ENCODE results near the gene SYNJ1.
"Not testable (repeated sequence)": the region's sequence is repeated elsewhere in the genome, so short reads cannot be mapped to it uniquely, and the experiment has no call there.

SYNJ1 gene

DNA sequence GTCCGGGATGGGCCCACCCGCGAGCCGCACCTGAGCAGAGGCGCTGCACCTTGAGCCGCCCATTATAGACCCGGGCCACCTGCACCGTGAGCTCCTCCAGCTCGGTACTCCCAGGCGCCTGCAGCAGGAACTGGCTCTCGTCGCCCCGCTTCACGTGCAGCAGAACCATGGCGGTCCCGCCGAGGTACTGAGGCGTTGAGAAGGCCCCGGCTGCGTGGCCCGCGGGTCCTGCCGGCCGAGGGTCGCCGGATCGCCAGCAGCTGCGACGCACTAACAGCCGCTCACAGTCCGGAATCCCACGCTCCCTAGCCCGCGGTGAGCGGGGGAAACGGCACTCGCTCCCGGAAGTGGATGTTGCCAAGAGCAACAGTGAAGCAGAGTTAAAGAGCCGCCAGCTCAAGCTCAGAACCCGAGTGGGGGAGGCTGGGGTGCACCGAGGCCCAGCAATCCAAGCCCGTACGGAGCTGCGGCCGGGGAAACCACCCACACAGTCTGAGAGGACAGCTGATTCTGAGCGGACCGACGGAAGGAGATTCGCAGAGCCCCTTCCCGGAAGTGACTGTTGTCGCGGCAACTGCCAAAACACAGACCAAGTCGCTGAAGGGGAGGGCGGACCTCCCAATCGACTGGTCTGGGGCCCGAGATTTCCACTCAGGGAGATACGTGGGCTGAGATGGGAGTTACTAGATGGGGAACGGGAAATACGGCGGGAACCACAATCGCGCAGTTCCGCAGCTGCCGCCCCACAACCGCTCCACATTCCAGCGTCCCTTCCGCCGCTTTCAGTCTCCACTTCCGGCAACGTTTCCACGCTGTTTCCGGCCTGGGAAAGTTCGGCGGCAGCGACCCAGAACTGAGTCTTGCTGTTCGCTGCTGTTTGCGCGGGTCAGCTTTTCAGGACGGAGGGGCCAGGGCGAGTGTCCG lies 115.5 kb downstream of the SYNJ1 start, which contains the start of gene CFAP298:
TSS of gene CFAP298 (minus strand) at position 303 of the 924 bp plus-strand sequence. CDS start at position 169, 134 bp downstream.
- DNase-seq = peak; percentile 91

DNA sequence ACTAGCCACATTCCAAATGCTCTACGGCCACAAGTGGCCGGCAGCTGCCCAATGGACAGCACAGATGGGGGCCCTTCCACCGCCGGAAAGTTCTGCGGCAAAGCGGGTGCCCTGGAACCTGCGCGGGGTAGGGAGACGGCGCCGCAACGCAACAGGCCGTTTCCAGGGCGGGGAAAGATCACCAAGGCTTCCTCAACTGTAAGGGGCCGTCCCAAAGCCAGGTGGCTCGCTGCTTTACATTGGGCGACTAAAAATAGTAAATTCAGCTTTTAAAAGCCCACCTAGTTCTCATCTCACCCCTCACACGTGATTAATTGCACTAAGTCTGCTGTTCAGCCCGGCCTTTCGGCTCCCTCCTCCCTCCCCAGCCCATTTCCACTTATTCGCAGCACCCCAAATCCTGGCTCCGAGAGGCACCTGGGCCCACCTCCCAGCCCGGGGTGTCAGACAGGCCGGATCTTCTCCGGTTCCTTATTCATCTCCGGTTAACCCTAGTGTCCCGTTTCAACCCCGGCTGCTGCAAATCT lies 116.3 kb downstream of the SYNJ1 start:
- DNase-seq = no peak

DNA sequence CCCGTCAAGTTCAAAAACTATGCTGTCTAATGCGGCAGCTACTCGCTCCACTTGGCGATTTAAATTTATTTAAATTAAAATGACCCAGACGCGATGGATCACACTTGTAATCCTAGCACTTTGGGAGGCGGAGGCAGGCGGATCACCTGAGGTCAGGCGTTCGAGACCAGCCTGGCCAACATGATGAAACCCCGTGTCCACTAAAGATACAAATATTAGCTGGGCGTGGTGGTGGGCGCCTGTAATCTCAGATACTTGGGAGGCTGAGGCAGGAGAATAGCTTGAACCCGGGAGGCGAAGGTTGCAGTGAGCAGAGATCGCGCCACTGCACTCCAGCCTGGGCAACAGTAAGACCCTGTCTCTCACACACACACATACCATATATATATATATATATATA lies 116.9 kb downstream of the SYNJ1 start:
- not testable (repeated sequence) for DNase-seq

DNA sequence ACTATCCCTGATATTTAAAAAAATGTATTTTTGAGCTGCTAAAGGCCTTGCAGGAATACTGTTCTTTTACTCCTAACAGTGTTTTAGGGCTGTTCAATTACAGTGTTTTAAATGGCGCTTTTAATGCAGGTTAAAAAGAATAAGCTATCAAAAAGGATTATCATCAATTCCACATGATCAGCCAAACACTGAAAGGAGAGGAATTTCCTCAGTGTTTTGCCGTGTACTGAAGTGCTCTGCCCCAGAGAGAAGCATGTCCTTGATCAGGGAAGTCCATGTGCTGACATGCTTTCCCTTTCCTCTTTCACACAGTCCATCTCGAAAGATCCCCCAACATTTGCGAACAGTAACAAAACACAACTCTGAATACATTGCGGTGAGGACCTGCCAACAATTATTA lies 119.0 kb downstream of the SYNJ1 start:
- no peak for DNase-seq

DNA sequence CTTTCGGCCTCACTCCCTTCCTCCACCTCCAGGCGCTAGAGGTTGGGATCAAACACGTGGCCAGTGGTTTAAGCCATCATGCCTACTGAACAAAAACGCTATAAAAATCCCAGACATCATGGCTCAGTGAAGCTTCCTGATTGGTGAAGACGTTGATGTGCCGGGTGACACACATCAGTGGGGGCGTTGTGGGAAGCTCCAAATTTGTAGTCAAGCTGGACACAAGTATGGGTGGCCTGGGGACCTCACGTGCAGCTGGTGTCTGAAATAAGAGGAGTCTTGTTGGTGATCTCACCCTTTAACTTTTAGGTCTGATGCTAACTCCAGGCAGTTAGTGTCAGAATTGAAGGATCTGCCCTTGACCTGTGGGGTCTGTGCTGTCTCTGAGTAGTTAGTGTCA lies 122.3 kb downstream of the SYNJ1 start:
- no peak for DNase-seq

DNA sequence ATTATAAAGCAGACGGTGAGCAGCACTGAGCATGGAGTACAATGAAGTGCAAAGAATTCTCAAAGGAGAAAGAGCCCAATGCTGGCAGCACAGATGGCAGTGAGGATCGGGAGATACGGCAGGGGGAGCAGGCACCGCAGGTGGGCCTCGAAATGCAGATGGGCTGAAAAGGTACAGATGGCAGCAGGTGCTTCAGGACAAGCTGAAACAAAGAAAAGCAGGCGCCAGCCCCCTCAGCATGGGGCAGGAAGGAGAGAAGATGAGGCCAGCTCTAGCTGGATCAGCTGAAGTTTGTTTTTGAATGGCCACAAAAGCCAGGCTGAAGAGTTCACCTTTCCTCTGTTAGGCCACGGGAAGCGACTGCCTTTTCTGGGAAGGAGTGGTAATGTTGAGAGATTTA lies 123.3 kb downstream of the SYNJ1 start:
- no peak for DNase-seq

DNA sequence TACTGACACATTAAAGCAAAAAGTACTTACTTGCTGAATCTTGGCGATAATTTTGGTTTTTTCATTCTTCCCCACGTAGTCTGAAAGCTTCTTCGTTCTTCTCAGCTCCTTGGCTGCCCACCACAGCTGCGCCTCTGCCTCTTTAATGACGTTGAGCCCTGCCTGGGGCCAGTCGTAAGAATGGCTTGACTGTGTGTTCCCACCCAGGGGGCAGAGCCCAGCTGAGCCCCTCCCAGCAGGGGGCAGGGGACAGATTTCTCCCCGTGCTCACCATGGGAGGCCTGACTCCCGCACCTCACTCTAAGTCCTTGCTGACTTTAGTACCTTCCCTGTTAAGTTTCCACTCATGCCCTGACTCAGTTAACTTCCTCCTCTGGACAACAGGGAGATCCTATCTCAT lies 124.7 kb downstream of the SYNJ1 start:
- no peak for DNase-seq

DNA sequence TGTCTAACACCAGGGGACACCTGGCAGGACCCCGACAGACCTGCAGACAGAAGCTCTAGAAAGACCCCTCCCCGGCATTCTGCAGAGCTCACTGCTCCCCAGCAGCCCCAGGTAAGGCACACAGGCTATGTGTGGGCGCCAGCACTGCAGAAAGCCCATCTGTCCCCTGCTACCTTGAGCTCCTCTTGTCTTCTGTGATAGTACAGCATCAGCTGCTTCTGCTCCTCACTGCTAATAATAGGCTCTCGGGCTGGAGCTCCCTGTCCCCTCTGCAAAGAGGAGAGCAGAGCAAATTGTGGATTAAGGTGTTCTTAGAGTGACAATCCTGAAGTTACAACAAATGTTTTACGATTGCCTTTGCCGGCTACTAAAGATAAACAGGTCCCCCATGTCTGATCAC lies 125.7 kb downstream of the SYNJ1 start:
- DNase-seq = no peak

DNA sequence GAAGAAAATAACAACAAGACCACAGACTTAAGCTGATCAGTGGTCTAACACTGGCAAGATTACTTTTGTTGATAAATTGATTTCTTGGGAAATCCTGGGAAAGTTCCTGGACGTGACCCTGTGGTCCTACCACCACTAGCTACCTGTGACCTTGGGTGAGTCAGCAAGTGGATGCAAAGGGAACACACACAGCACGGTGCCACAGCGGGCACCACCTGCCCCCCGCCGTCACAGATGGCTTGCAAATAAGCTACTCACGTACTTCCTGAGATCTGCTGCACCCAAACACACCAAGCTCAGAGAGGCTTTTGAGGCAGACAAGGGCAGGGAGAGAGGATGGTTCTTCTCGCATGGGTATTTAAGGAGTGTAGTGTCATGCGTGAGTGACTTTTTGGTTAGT lies 128.3 kb downstream of the SYNJ1 start:
- no peak for DNase-seq

DNA sequence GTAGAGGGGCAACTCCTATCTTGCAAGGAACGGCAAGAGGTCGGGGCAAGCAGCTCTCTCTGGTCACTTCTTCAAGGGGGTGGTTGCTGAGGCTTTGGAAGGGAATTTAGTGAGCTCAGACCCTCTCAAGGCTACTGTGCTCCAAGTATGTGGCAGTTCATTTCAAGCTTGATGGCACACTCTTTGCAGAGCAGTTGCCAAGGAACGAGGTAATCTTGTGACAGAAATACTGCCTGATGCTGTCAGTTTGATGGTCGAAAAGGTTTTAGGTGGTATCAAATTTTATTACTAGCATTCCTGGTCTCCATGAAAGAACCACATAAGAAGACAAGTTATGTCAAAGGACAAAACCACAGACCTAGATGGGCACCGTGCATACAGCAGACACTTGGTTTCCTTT lies 128.7 kb downstream of the SYNJ1 start:
- DNase-seq = no peak

DNA sequence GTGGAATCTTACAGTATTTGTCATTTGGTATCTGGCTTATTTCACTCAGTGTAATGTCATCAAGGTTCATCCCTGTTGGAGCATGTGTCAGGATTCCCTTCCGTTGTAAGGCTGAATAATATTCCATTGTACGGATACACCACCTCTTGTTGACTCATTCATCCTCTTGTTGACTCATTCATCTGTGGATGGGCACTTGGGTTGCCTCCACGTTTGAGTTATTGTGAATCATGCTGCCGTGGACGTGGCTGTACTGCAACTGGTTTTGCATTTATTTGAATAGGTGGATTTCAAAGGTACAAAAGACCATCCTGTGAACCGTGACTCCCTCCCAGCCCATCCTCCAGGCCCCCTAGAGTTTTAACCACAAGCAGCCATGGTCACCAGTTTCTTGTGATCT lies 130.6 kb downstream of the SYNJ1 start:
- no peak for DNase-seq

DNA sequence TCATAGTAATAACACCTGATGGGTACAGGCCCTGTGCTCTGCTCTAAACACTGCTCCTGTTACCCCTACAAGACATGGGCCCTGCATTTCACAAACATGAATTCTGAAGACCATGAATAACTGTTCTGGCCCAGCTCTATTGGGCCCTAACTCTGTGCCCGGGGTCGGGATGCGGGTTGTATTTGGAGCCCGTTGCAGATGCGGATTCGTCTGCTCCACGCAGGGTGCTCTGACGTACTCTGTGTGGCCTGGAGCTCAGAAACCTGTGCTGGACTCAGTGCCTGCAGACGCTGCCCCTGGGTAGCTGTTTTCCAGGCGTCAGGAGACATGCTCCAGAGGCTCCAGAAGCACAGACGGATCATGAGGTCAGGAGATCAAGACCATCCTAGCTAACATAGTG lies 132.4 kb downstream of the SYNJ1 start:
- DNase-seq = no peak

DNA sequence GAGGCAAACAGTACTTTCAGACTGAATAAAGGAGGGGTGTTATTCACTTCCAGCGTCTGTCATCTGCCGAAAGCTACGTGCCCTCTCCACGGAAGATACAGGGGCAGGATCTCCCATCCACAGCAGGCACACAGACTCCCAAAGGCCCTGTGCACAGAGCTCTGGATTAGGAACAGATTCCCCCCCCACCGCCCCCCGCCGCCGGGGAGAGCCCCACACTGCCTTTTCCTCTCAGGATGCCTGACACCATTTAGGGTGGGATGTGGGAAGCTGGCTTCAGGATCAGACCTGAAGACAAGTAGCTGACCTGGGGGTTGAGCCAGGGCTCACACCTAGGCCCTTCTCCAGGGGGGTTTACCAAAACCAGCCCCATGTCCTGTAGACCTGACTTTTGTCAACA lies 134.1 kb downstream of the SYNJ1 start:
- DNase-seq = no peak

DNA sequence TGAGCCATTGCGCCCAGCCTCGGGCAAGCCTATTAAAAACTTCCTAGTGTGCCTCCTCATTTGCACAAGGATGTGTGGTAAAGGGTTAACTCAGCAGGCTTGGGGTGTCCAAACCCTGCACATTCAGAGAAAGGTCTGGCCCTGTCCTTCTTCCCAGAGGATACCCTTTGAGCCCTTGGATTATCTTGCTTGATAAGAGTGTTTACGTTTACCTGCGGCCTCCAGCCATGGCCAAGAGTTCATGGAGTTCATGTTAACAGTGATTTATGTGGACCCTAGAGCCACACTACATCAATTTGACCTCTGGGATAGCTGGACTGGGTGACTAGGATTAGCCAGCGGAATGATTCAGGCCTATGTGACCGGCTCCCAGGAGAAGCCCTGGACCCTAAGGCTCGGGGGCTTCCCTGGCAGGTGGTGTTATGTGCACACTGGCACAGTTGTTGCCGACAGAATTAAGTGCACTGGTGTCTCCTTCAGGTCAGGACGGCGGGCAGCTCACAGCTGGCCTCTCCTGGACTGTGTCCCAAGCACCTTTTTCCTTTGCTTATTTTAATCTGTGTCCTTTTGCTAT lies 134.8 kb downstream of the SYNJ1 start:
- no peak for DNase-seq

DNA sequence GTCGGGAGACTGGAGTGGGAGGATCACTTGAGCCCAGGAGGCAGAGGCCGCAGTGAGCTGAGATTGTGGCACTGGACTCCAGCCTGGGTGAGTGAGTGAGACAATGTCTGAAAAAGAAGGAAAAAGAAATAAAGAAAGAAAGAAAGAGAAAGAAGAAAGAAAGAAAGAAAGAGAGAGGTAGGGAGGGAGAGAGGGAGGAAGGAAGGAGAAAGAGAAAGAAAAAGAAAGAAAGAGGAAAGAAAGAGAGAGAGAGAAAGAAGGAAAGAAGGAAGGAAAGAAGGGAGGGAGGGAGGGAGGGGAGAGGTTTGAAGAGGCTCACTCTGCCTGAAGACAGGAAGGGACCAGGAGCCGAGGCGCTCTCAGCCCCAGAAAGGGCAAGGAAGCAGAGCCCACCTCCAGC lies 137.7 kb downstream of the SYNJ1 start:
- no peak for DNase-seq

DNA sequence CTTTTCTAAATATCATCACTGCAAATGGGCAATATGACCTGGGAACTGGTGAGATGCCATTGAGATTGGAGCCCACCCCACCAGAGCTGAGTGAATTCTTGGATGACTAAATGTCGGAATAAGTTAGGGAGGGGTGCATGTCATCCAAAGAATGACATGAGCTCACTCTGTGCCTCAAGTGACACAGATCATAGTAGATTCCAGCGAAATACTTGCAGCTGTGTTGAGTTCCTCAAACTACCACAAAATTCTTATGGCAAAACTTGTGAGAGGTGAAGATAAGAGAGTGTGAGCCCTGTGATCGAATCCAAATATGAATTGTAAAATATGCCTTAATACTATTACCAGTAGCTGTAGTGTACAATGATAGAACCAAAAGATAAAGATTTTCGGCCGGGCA lies 140.2 kb downstream of the SYNJ1 start:
- no peak for DNase-seq

DNA sequence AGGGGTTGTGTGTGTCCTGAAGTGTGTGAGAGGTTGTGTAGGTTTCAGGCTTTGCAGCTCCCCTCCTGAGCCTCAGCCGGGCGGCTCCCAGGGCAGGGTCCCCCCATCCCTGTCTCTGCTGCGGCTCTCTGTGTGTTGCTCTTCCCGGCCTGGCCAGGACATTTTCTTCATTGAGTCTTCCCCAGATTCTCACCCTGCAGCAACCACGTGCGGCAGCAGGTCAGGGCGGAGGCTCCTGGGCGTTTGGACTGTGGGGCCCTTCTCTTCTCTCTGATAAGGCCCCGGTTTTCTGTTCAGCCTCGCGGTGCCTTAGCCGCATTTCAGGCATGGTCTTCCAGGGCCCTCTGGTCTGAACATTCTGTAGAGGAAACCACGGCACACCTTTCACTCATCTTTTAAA lies 140.7 kb downstream of the SYNJ1 start:
- DNase-seq = no peak

DNA sequence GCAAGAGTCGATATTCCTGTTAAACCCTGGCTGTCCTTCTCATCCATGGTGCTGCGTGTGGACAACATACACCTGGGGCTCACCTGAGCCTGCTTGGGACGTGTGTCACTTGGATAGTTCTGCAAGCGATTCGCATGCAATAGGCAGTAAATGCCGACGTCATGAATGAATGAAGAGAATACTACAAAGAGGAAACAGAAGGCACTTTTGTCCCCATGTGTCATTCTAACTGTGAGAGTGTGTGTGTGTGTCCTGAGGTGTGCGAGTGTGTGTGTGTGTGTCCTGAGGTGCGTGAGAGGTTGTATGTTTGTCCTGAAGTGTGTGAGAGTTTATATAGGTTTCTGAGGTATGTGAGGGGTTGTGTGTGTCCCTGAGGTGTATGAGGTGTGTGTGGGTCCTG lies 141.8 kb downstream of the SYNJ1 start:
- no peak for DNase-seq

DNA sequence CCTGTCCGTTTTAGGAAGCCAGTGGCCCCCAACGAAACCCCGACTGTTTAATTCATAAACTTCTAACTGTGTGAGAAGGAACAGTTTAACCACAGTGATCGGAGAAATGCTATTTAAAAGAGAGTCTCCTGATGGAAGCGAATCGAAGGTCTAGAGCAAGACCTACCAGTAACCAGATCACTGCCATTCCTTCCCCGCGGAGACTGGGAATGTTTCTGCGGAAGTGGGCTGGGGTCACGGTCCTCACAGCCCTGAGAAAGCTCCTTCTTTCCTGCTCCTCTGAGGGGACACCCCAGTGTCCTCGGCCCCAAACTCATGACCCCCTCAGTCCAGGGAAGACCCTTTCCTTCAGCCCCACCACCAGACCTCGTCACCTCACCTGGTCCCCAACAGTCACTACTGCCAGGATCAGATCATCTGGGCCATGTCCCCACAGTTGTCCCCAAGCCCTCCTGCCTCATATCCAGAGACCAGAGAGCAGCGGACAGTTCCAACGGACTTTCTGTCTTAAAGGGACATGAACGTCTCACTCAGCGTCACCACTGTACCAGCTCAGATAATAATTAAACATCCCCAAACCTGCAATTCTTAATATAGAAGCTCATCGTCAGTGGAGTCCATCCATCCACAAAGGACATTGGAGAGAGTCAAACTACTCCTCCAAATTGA lies 142.6 kb downstream of the SYNJ1 start, which contains the start of gene TCP10L:
TSS of gene TCP10L (minus strand) at position 482 of the 669 bp plus-strand sequence. CDS start 1,219 bp downstream, outside the sequence.
- no peak for DNase-seq

DNA sequence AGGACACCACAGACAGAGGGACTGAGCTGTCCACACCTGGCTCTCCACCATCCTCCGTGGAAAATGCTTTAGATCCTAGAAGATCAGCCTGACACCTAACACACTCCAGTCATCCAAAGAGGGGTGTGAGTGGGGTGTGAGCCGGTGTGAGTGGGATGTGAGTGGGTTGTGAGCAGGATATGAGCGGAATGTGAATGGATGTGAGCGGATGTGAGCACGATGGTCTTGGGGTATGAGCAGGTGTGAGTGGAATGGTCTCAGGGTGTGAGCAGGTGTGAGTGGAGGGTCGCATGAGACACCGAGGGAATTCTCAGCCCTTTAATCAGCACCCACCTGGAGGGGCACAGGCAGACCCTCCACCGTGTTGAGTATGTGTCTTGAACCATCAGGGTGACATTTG lies 143.3 kb downstream of the SYNJ1 start:
- DNase-seq = no peak

DNA sequence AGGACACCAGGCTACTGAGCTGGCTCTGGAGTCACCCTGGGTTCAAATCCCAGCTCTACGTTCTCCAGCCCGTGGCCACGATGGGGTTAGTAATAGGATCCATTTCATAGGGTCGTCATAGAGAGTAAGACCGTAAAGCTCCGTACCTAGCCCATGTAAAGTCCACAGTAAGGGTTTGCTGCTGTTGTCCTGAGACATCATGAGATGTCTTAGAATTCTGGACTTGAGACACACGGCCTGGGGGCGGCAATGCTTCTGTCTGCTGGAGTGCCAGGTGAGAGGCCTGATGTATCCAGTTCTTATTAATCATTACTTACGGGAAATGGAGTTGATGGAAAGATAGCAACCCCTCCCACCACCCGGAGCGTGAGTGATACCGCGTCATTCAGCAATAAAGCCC lies 146.1 kb downstream of the SYNJ1 start:
- no peak for DNase-seq

DNA sequence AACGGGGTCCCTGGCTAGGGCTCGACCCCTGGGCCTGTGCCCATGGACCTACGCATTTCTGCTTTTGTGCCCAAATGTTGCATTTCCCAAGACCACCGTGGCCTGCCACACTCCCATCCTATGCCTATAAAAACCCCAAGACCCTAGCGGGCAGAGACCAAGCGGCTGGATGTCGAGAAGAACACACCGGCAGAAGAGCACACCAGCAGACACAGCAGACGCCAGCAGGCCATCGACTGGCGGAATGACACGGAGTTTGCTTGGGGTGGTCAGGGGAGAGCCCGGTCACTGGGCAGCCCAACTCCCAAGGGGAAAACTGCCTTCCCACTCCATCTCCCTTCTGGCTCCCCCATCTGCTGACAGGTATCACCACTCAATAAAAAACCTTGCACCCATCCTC lies 146.9 kb downstream of the SYNJ1 start:
- DNase-seq = no peak
